CD14-positive monocyte (primary cell): ENCODE results near the gene BCL2L14. TPM values are rescaled to one million over a fixed set of nuclear protein-coding genes. Genes with fewer than 3 reads are reported as not detected.
A peak's percentile ranks its signal among the peaks of the same experiment; 100 is the strongest.

Experiments
- DNase-seq, 3 donors: peaks; one replicate each; pipeline ENCODE4 v3.0.0-alpha.2; 2011 to 2022
- H2AFZ ChIP-seq: 2 replicates; pipeline ENCODE4 v1.6.0; 2012; ENCODE audit warnings: mild to moderate bottlenecking, low read depth, low read length, inconsistent platforms; ENCODE audit not compliant: insufficient read depth, poor library complexity, severe bottlenecking
- H3K27ac ChIP-seq, 2 donors: 1 replicate in 1 of 2; 2 replicates in 1 of 2; pipeline ENCODE4 v1.5.1; 2012 to 2013; ENCODE audit warnings: low read length in 2 of 2, control low read depth in 1 of 2, inconsistent platforms in 1 of 2, low read depth in 1 of 2, mild to moderate bottlenecking in 1 of 2
- H3K27me3 ChIP-seq, 2 donors: one replicate each; pipeline versions ENCODE4 v1.6.0 to v1.6.1; 2011 to 2013; ENCODE audit warnings: low read length in 2 of 2; ENCODE audit not compliant: control insufficient read depth in 2 of 2, insufficient read depth in 2 of 2
- H3K36me3 ChIP-seq, 2 donors: replicated peaks in 1 of 2; 1 replicate in 1 of 2; 2 replicates in 1 of 2; pipeline versions ENCODE4 v1.5.1 to v1.6.1; 2012 to 2013; ENCODE audit warnings: low read length in 2 of 2, control low read depth in 1 of 2, inconsistent platforms in 1 of 2, mild to moderate bottlenecking in 1 of 2; ENCODE audit not compliant: insufficient read depth in 2 of 2, control insufficient read depth in 1 of 2
- H3K4me1 ChIP-seq, 2 donors: 1 replicate in 1 of 2; 2 replicates in 1 of 2; pipeline versions ENCODE4 v1.5.1 to v1.6.1; 2012 to 2013; ENCODE audit warnings: low read length in 2 of 2, control low read depth in 1 of 2, inconsistent platforms in 1 of 2, mild to moderate bottlenecking in 1 of 2, moderate library complexity in 1 of 2; ENCODE audit not compliant: insufficient read depth in 2 of 2, control insufficient read depth in 1 of 2
- H3K4me2 ChIP-seq: replicated peaks from 2 replicates; pipeline ENCODE3; 2012; ENCODE audit warnings: low read length, moderate library complexity, mild to moderate bottlenecking; ENCODE audit not compliant: poor library complexity, severe bottlenecking; ENCODE audit errors: extremely low read depth
- H3K4me3 ChIP-seq, 3 experiments: fragments of 200-600 bp in 1 of 3; sonication (generic) in 1 of 3; replicated peaks in 1 of 3; 1 replicate in 2 of 3; 2 replicates in 1 of 3; pipeline ENCODE4 v1.5.1; 2011 to 2013; ENCODE audit warnings: low read length in 3 of 3, mild to moderate bottlenecking in 3 of 3, control low read depth in 2 of 3, low read depth in 2 of 3, inconsistent platforms in 1 of 3, moderate library complexity in 1 of 3
- H3K79me2 ChIP-seq: 2 replicates; pipeline ENCODE4 v1.6.0; 2012; ENCODE audit warnings: mild to moderate bottlenecking, control low read depth, inconsistent platforms, low read length, moderate library complexity; ENCODE audit not compliant: insufficient read depth
- H3K9ac ChIP-seq: 2 replicates; pipeline ENCODE4 v1.6.0; 2017; ENCODE audit warnings: low read length, mild to moderate bottlenecking; ENCODE audit not compliant: insufficient read depth, poor library complexity, severe bottlenecking
- H3K9me3 ChIP-seq, 2 donors: replicated peaks in 1 of 2; 1 replicate in 1 of 2; 2 replicates in 1 of 2; pipeline versions ENCODE4 v1.5.1 to v1.6.1; 2012 to 2013; ENCODE audit warnings: low read length in 2 of 2, control low read depth in 1 of 2; ENCODE audit not compliant: control insufficient read depth in 1 of 2, insufficient read depth in 1 of 2
- H4K20me1 ChIP-seq: 2 replicates; pipeline ENCODE4 v1.6.0; 2012; ENCODE audit warnings: mild to moderate bottlenecking, low read length, control low read depth, moderate library complexity; ENCODE audit not compliant: insufficient read depth
- H3K27ac Mint-ChIP-seq, 7 donors: one replicate each; pipeline ENCODE4 v1.8.0; 2020; ENCODE audit warnings: mild to moderate bottlenecking in 7 of 7, mixed read lengths in 7 of 7, moderate library complexity in 6 of 7, inconsistent platforms in 2 of 7
- H3K27me3 Mint-ChIP-seq, 3 donors: one replicate each; pipeline ENCODE4 v1.8.0; 2021 to 2022; ENCODE audit warnings: low read depth in 3 of 3, mild to moderate bottlenecking in 3 of 3, mixed read lengths in 3 of 3, moderate library complexity in 3 of 3, inconsistent platforms in 1 of 3
- H3K36me3 Mint-ChIP-seq, 2 donors: one replicate each; pipeline ENCODE4 v1.8.0; 2020; ENCODE audit warnings: mixed read lengths in 2 of 2, inconsistent platforms in 1 of 2, mild to moderate bottlenecking in 1 of 2
- H3K4me1 Mint-ChIP-seq: one replicate; pipeline ENCODE4 v1.8.0; 2020; ENCODE audit warnings: mild to moderate bottlenecking, mixed read lengths
- H3K4me3 Mint-ChIP-seq, 2 donors: one replicate each; pipeline ENCODE4 v1.8.0; 2020; ENCODE audit warnings: mild to moderate bottlenecking in 2 of 2, mixed read lengths in 2 of 2, moderate library complexity in 1 of 2
- H3K9me3 Mint-ChIP-seq, 7 donors: one replicate each; pipeline ENCODE4 v1.8.0; 2020 to 2022; ENCODE audit warnings: mixed read lengths in 7 of 7, mild to moderate bottlenecking in 6 of 7, moderate library complexity in 6 of 7, inconsistent platforms in 2 of 7
- CTCF ChIP-seq: fragments of 200-600 bp; IDR thresholded peaks from one replicate; pipeline ENCODE4 v1.8.0; 2022; ENCODE audit warnings: antibody characterized with exemption, mild to moderate bottlenecking
- WGBS: methylation state at CpG from one replicate; pipeline ENCODE4 v1.1.5; 2013; ENCODE audit warnings: missing lambda C conversion rate; ENCODE audit not compliant: insufficient coverage; 5-methylcytosine and 5-hydroxymethylcytosine counted together
- intact Hi-C, 2 donors: fragments of 100-400 bp; cut with micrococcal nuclease; formaldehyde crosslinking; loops; one replicate each; pipeline versions ENCODE4 v1.15.0 to v1.15.1; 2023
- polyA plus RNA-seq, 3 donors: library from polyadenylated mRNA; depleted of rRNA in 1 of 3; unstranded in 2 of 3; stranded (reverse) in 1 of 3; fragments of 300-500 nt in 2 of 3; fragments of >200 nt in 1 of 3; fragmentation: Illumina TruSeq in 2 of 3; gene quantifications; 1 replicate in 2 of 3; 2 replicates in 1 of 3; pipeline ENCODE4 v1.2.3, GENCODE V29; 2012 to 2021

Gene BCL2L14
- polyA plus RNA-seq, 3 donors = not detected

DNA sequence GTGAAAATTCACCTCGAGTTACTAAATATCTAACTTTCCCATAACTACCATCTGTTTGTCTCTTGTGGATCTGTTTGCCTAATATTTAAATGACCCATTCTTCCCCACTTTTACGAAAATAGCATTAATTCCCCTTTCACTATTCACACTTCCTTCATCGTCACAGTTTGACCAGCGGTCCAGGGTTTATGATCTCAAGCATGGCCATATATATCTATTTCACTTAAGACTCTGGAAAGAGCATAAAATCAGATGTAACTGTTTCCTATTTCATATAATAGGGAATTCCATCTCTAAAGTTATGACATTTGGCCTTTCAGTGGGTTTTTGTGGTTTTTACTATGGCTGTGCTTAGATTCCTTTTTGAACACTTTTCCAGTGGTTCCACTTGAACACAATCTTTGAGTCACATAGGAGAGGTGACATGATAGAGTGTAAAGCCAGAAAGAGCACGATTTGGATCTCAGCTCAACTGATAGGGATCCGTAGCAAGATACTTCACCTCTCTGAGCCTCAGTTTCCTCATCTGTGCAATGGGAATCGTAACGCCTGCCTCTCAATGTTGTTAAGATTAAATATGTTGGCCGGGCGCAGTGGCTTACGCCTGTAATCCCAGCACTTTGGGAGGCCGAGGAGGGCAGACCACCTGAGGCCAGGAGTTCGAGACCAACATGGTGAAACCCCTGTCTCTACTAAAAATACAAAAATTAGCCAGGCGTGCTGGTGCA lies 754 bp upstream of the BCL2L14 start:
- Mint-ChIP-seq H3K27ac (no peak overlapping the region), H3K4me1 (peaks cover 18% of the 10 kb centered on the region), H3K9me3 (peaks cover 0 to 2% (median 0%) of the 10 kb centered on the region in 7 donors), H3K4me3 (peak overlapping the region in 1 of 2 donors; percentile 35), H3K27me3 (peaks cover 2 to 6% (median 5%) of the 10 kb centered on the region in 3 donors), H3K36me3 (no peaks in the 10 kb centered on the region)
- Histone ChIP-seq H3K79me2 (no peaks in the 10 kb centered on the region), H3K27me3 (no peaks in the 10 kb centered on the region), H4K20me1 (no peaks in the 10 kb centered on the region), H3K9ac (no peak overlapping the region), H3K36me3 (no peaks in the 10 kb centered on the region), H3K4me3 (no peak overlapping the region), H3K27ac (no peak overlapping the region), H3K9me3 (no peaks in the 10 kb centered on the region), H2AFZ (no peak overlapping the region), H3K4me2 (no peak overlapping the region), H3K4me1 (peaks cover 0 to 11% of the 10 kb centered on the region in 2 donors)
- intact Hi-C loops = no loop called here
- WGBS = 60% methylated on average over 7 of the region's 14 CpGs
- no peak for TF ChIP-seq CTCF
- peak in 1 of 3 donors; percentile 34 for DNase-seq

GRCh38 chr12:12072064-12072760 lies 1.5 kb downstream of the BCL2L14 start:
- peaks cover 0 to 2% (median 0%) of the 10 kb centered on the region in 7 donors for H3K9me3 Mint-ChIP-seq
- no peaks in the 10 kb centered on the region for H3K36me3 Mint-ChIP-seq
- Histone ChIP-seq H3K27me3 (no peaks in the 10 kb centered on the region), H3K4me3 (no peak overlapping the region), H3K4me1 (peaks cover 0 to 11% of the 10 kb centered on the region in 2 donors), H3K9me3 (no peaks in the 10 kb centered on the region), H4K20me1 (no peaks in the 10 kb centered on the region), H3K79me2 (no peaks in the 10 kb centered on the region), H2AFZ (peak overlapping the region; percentile 65), H3K36me3 (no peaks in the 10 kb centered on the region), H3K9ac (no peak overlapping the region), H3K4me2 (no peak overlapping the region), H3K27ac (no peak overlapping the region)
- H3K4me3 Mint-ChIP-seq = peak overlapping the region in 1 of 2 donors; percentile 78
- H3K4me1 Mint-ChIP-seq = peaks cover 18% of the 10 kb centered on the region
- DNase-seq = no peak
- intact Hi-C loops = no loop called here
- TF ChIP-seq CTCF = no peak
- H3K27me3 Mint-ChIP-seq = peaks cover 4 to 8% (median 6%) of the 10 kb centered on the region in 3 donors
- 53% methylated on average over 17 of the region's 21 CpGs for WGBS
- H3K27ac Mint-ChIP-seq = no peak overlapping the region
